KMS-11 (cell line): ENCODE measurements around the gene TANGO2.

Experiments used
- H2AFZ ChIP-seq: fragments of 200-600 bp; sonication (generic); 2 replicates; pipeline ENCODE4 v1.6.1; 2016; ENCODE audit warnings: antibody characterized with exemption, mixed run types, low read depth
- H3K27ac ChIP-seq: fragments of 200-600 bp; sonication (generic); 2 replicates; pipeline ENCODE4 v1.6.1; 2016; ENCODE audit warnings: mild to moderate bottlenecking, mixed run types
- H3K27me3 ChIP-seq: fragments of 200-600 bp; sonication (generic); 2 replicates; pipeline ENCODE4 v1.6.1; 2017; ENCODE audit warnings: mild to moderate bottlenecking, low read depth, mixed run types, moderate library complexity; ENCODE audit not compliant: insufficient read depth
- H3K36me3 ChIP-seq: fragments of 200-600 bp; sonication (generic); 2 replicates; pipeline ENCODE4 v1.6.1; 2017; ENCODE audit warnings: mild to moderate bottlenecking, mixed run types; ENCODE audit not compliant: insufficient read depth
- H3K4me1 ChIP-seq: fragments of 200-600 bp; sonication (generic); 2 replicates; pipeline ENCODE4 v1.6.1; 2016; ENCODE audit warnings: mild to moderate bottlenecking, low read depth, mixed run types; ENCODE audit not compliant: poor library complexity, severe bottlenecking
- H3K4me2 ChIP-seq: fragments of 200-600 bp; sonication (generic); 2 replicates; pipeline ENCODE4 v1.7.0; 2016; ENCODE audit warnings: mild to moderate bottlenecking, mixed run types
- H3K4me3 ChIP-seq: fragments of 200-600 bp; sonication (generic); IDR thresholded peaks from 2 replicates; pipeline ENCODE4 v1.6.1; 2017; ENCODE audit warnings: low read depth, low read length, mixed read lengths; ENCODE audit not compliant: insufficient read depth
- H3K79me2 ChIP-seq: fragments of 200-600 bp; sonication (generic); 2 replicates; pipeline ENCODE4 v1.6.1; 2016; ENCODE audit warnings: low read depth, mixed run types; ENCODE audit not compliant: insufficient read depth
- H3K9ac ChIP-seq: fragments of 200-600 bp; sonication (generic); 2 replicates; pipeline ENCODE4 v1.6.1; 2016; ENCODE audit warnings: mild to moderate bottlenecking, mixed run types
- H4K20me1 ChIP-seq: fragments of 200-600 bp; sonication (generic); 2 replicates; pipeline ENCODE4 v1.6.1; 2016; ENCODE audit warnings: mild to moderate bottlenecking, mixed run types; ENCODE audit not compliant: insufficient read depth
- CTCF ChIP-seq: fragments of 200-600 bp; sonication (generic); conservative IDR thresholded peaks from 2 replicates; pipeline ENCODE4 v1.6.1; 2017; ENCODE audit warnings: low read depth, mild to moderate bottlenecking, antibody characterized with exemption, low read length, moderate library complexity, mixed read lengths

TANGO2 gene

GRCh38 chr22:20055144-20055543, 34.2 kb downstream of the TANGO2 start:
- Histone ChIP-seq H3K4me2 (no peak overlapping the region), H3K9ac (no peak overlapping the region), H3K79me2 (no peaks in the 10 kb centered on the region), H3K27me3 (no peaks in the 10 kb centered on the region), H3K36me3 (no peaks in the 10 kb centered on the region), H2AFZ (no peak overlapping the region), H3K4me3 (no peak overlapping the region), H3K4me1 (no peaks in the 10 kb centered on the region), H3K27ac (no peak overlapping the region), H4K20me1 (no peaks in the 10 kb centered on the region)
- no peak for TF ChIP-seq CTCF

DNA sequence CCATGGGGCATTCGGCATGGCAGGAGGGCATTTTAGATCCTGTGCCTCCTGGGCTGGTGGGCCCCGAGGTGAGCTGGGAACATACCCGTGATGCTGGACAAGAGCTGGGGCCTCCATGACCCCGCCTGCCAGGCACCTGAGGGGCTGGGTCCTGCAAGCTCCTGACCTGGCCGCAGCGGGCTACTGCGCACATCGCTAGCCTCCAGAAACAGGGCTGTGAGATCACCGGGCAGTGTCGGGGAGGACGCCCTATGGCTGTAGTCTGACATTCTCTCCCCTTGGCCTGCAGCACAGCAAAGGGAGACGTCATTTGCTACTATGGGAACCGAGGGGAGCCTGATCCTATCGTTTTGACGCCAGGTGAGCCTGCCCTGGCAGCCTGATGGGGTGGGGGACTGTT, 34.7 kb downstream of the TANGO2 start:
- Histone ChIP-seq H2AFZ (no peak overlapping the region), H3K27ac (no peak overlapping the region), H3K36me3 (no peaks in the 10 kb centered on the region), H4K20me1 (no peaks in the 10 kb centered on the region), H3K4me1 (no peaks in the 10 kb centered on the region), H3K9ac (no peak overlapping the region), H3K4me2 (no peak overlapping the region), H3K4me3 (no peak overlapping the region), H3K27me3 (no peaks in the 10 kb centered on the region), H3K79me2 (no peaks in the 10 kb centered on the region)
- TF ChIP-seq CTCF, result no peak

DNA sequence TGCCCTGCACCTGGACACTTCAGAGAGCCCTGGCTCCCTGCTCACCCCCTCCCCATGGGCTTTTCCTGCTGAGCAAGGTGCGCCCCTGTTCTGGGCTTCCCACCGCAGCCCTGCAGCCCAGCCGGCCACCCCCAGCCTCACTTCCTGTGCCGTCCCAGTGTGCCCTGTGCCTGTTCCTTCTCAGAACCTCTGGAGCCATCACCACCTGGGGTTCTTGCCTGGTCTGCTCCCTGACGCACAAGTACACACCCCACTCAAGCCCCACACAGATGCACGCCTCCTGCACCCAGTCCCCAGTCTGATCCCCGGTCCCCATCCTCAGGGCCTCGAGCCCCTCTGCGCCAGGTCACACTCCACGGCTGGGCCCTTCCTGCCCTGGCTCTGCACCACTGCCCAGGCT, 35.3 kb downstream of the TANGO2 start:
- no peak for TF ChIP-seq CTCF
- Histone ChIP-seq H2AFZ (no peak overlapping the region), H3K27ac (no peak overlapping the region), H3K36me3 (no peaks in the 10 kb centered on the region), H3K4me2 (no peak overlapping the region), H3K79me2 (no peaks in the 10 kb centered on the region), H3K9ac (no peak overlapping the region), H4K20me1 (no peaks in the 10 kb centered on the region), H3K27me3 (no peaks in the 10 kb centered on the region), H3K4me3 (no peak overlapping the region), H3K4me1 (no peaks in the 10 kb centered on the region)

DNA sequence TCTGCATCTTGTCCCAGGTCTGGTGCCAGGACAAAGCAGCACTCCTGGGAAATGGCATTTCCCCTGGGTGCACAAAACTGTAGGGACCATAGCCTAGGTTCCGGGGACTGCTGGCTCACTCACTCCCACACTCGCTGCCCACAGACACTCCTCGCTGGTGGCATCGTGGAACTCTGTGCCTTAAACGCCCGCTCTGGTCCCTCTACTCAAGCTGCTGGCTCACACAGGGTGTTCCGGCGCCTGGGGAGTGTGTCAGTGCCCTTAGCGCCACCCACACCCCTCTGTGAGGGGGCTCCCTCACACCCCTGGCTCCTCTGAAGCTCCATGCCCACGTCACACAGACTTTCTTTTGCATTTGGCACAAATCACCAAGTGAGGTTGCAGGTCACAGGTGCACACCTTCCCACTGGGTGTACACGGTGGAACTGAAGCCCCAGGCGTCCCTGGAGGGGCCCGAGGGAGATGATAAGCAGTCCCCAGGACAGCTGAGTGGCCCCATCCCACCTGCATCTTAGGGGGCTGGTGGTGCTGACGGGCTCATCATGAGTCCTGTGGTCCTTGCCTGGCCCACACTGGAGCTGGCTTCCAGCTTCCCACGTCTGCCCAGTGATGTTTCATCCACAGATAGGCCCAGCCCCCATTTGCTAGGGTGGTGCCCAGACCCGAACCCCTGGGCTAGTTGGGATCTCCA, 35.9 kb downstream of the TANGO2 start:
- Histone ChIP-seq H3K4me2 (no peak overlapping the region), H4K20me1 (no peaks in the 10 kb centered on the region), H3K27me3 (no peaks in the 10 kb centered on the region), H3K79me2 (no peaks in the 10 kb centered on the region), H3K36me3 (no peaks in the 10 kb centered on the region), H3K27ac (no peak overlapping the region), H3K4me3 (no peak overlapping the region), H3K4me1 (no peaks in the 10 kb centered on the region), H2AFZ (no peak overlapping the region), H3K9ac (no peak overlapping the region)
- TF ChIP-seq CTCF, result no peak
